Measurements from ENCODE around the gene KIAA0319L. TPM values are rescaled to one million over a fixed set of nuclear protein-coding genes. Genes with fewer than 3 reads are reported as not detected.

KIAA0319L gene
- total RNA-seq, 1 donor from 2014 or later, result 76.1 TPM

DNA sequence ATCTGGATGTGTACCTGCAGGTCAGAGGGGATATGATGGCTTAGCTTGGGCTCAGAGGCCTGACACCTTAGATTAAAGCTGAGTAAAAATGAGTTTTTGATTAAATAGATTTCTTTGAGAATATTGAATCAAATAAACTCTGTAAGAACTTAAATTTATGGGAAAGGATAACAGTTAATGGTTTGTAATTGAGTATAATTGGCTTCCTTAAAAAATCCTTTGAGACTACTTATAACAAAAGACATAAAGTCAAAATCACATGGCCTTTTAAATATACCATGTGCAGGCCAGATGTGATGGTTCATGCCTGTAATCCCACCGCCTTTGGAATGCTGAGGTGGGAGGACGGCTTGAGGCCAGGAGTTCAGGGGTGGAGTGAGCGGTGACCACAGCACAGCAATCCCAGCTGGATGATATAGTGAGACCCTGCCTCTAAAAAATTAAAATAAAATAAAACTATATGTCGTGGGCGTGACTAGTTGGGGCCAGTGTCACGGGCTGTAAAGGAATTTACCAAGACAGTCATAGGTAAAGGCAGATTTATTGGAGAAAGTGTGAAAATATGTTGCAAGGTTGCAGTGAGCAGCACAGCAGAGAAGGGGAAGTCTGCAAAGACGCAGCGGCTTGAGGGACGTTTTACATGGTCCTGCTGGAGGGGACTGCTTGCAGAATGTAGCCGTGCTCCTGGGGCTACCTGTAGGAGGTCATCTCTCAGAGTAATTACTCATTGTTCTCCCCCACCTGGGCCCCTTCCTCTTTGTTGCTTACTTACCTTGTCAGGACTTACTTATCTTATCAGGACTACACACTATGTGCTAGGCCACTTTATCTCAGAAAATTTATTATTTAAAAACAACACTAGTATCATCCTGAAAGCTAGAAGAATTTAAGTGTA, 166.4 kb downstream of the KIAA0319L start:
- no peak for DNase-seq (ENCODE audit: low spot score)

DNA sequence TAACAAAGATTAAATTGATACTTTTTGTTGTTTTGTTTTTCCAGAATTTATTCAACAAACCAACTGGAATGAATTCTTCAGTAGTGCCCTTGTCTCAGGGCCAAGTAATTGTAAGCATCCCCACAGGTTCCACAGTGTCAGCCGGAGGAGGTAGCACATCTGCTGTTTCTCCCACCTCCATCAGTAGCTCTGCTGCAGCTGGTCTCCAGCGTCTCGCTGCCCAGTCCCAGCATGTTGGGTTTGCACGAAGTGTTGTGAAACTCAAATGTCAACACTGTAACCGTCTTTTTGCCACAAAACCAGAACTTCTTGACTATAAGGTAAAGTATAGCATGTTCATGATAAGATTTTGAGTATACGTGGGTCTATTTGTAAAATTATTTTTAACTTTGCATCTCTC, 170.2 kb downstream of the KIAA0319L start:
- DNase-seq (ENCODE audit: low spot score), result no peak

DNA sequence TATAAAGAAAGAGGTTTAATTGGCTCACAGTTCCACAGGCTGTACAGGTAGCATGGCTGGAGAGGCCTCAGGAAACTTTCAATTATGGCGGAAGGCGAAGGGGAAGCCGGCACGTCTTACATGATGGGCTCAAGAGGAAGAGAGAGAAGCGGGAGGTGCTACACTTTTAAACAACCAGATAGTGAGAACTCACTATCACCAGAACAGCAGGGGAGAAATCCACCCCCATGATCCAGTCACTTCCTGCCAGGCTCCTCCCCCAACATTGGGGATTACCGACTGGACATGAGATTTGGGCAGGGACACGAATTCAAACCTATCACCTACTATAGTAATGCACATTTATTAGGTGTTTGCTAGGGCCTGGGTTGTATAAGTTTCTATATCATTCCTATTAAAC, 170.9 kb downstream of the KIAA0319L start:
- no peak for DNase-seq (ENCODE audit: low spot score)

Other genes with a start within 250 kb of the KIAA0319L start
- gene NCDN, start 396 bp upstream of the KIAA0319L start, total RNA-seq (ENCODE audit: insufficient read depth, low replicate concordance), result 16.4 TPM
- gene TFAP2E, start 15.9 kb upstream of the KIAA0319L start, total RNA-seq (ENCODE audit: insufficient read depth, low replicate concordance), result not detected
- 14.4 TPM for gene PSMB2, start 84.1 kb upstream of the KIAA0319L start, total RNA-seq (ENCODE audit: insufficient read depth, low replicate concordance)
- 13.5 TPM for gene C1orf216, start 161.5 kb upstream of the KIAA0319L start, total RNA-seq (ENCODE audit: insufficient read depth, low replicate concordance)
- 1.9 TPM for gene CLSPN, start 212.6 kb upstream of the KIAA0319L start, total RNA-seq (ENCODE audit: insufficient read depth, low replicate concordance)

Data from umbilical cord (tissue), 2 donors.